ENCODE data around the gene ATG7.

DNA sequence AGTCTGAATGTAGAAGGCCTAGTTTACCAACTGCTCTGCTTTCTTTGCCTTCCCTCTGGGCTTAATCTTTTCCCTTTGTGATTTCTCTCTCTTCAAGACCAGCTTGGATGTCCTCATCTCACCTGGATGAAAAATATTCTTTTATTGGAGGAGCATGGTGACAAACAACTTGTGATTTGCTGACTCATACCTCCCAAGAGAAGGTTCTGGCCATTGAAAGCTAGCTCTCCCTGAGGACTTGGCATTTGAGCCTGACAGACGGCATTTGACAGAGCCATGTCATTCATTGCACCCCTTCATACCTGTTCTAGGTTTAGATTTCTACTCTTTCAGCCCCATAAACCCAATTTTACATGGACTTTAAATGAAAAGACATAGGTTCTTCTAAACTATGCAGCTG is 33.3 kb downstream of the ATG7 start:
- TF ChIP-seq, protein P1, sequence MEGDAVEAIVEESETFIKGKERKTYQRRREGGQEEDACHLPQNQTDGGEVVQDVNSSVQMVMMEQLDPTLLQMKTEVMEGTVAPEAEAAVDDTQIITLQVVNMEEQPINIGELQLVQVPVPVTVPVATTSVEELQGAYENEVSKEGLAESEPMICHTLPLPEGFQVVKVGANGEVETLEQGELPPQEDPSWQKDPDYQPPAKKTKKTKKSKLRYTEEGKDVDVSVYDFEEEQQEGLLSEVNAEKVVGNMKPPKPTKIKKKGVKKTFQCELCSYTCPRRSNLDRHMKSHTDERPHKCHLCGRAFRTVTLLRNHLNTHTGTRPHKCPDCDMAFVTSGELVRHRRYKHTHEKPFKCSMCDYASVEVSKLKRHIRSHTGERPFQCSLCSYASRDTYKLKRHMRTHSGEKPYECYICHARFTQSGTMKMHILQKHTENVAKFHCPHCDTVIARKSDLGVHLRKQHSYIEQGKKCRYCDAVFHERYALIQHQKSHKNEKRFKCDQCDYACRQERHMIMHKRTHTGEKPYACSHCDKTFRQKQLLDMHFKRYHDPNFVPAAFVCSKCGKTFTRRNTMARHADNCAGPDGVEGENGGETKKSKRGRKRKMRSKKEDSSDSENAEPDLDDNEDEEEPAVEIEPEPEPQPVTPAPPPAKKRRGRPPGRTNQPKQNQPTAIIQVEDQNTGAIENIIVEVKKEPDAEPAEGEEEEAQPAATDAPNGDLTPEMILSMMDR (IDR thresholded peaks at IDR 0.05; ENCODE audit: poor library complexity) = no peak
- TF ChIP-seq EZH2 (IDR thresholded peaks at IDR 0.05; ENCODE audit: borderline replicate concordance) (no peak), EZH2phosphoT487 (IDR thresholded peaks at IDR 0.05; ENCODE audit: low read depth, severe bottlenecking, unreplicated experiment) (no peak)

Measured in hepatocyte (in vitro differentiated cells).